Prostate gland (tissue), 2 donors: ENCODE measurements around the gene TMEM242.

Source experiments
- POLR2A ChIP-seq: fragments of 450-650 bp; IDR thresholded peaks from one replicate; pipeline ENCODE4 v1.6.1; 2016; ENCODE audit warnings: antibody characterized with exemption, mild to moderate bottlenecking
- POLR2AphosphoS5 ChIP-seq: sonication (generic); formaldehyde crosslinking; IDR thresholded peaks from one replicate; pipeline ENCODE4 v1.6.1; 2017; ENCODE audit warnings: antibody characterized with exemption
- TF ChIP-seq, protein P1 (sequence below), 4 experiments: fragments of 200-600 bp in 2 of 4; fragments of 450-650 bp in 2 of 4; sonication (generic) in 2 of 4; IDR thresholded peaks; 1 replicate in 3 of 4; 2 replicates in 1 of 4; pipeline ENCODE4 v1.5.1; 2016 to 2019; ENCODE audit warnings: antibody characterized with exemption in 4 of 4, mild to moderate bottlenecking in 2 of 4, moderate library complexity in 2 of 4

- TF ChIP-seq, protein P1, sequence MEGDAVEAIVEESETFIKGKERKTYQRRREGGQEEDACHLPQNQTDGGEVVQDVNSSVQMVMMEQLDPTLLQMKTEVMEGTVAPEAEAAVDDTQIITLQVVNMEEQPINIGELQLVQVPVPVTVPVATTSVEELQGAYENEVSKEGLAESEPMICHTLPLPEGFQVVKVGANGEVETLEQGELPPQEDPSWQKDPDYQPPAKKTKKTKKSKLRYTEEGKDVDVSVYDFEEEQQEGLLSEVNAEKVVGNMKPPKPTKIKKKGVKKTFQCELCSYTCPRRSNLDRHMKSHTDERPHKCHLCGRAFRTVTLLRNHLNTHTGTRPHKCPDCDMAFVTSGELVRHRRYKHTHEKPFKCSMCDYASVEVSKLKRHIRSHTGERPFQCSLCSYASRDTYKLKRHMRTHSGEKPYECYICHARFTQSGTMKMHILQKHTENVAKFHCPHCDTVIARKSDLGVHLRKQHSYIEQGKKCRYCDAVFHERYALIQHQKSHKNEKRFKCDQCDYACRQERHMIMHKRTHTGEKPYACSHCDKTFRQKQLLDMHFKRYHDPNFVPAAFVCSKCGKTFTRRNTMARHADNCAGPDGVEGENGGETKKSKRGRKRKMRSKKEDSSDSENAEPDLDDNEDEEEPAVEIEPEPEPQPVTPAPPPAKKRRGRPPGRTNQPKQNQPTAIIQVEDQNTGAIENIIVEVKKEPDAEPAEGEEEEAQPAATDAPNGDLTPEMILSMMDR (IDR thresholded peaks at IDR 0.05) = no peak
- TF ChIP-seq POLR2AphosphoS5 (no peak), POLR2A (no peak)
Measured at GRCh38 chr6:157249826-157250225, 73.5 kb downstream of the TMEM242 start.
